Measurements from ENCODE around the gene NDUFS7.

Gene NDUFS7

DNA sequence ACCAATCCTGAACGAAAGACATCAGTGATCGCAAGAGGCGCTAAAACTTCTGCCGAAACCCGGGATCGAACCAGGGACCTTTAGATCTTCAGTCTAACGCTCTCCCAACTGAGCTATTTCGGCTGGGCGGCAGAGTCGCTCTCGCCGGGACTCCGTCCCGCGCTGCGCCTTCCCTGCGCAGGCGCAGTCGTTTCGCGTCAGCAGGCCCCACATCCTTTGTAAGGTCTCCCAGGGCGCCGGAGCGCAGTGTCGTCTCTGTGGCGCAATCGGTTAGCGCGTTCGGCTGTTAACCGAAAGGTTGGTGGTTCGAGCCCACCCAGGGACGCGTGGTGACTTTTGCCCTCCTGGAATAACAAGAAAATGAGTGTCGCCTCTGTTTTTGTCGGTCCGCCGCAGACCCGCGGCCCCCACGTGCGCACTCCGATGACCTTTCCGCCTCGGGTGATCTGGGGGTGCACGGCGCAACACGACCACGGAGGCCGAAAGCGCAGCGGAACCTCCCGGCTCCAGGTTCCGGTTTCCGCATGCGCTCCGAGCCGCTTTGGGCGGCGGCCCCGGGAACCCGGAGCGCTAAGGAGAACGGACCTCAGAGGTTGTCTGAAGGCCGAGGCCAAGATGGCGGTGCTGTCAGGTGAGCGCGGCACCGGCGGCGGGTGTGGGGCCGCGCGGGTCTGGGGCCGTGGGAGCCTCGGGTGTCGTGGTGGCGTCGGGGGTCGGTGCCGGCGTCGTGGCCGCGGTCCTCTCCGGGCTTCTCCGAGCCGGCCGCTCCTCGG is at the start of gene NDUFS7:
Gene NDUFS7, plus strand, starts transcription at position 596 of the 773 bp plus-strand sequence. Its CDS starts 20 bp downstream, at position 616.
- DNase-seq, result peak; percentile 88

DNA sequence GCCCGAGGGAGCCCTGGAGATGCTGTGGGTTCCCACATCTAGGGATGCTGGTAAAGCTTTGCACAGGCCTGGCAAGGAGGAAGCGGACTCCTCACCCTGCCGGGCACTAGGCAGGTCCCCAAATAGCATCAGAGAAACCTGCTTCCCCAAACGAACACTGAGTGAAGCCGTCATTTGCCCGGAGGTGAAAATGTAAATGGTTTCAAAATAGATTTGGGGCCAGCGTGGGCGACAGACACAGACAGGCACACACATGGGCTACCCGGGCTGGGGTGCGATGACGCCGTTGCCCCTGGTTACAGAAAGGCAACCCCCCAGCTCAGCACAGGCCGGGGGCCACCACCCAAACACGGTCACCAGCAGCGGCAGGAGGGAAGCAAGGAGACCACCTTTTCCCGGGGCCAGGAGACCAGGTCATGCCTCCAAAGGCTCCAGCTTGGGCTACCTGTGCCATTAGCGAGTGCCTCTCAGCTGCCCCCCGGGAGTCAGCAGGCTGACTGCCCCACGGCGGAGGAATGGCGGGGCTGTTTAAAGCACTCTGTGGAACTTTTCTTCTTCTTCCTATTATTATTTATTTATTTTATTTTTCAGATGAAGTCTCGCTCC is 47.5 kb upstream of the NDUFS7 start:
- DNase-seq, result no peak

- DNase-seq, result no peak
Measured at GRCh38 chr19:1340681-1341469, 42.8 kb upstream of the NDUFS7 start.

DNA sequence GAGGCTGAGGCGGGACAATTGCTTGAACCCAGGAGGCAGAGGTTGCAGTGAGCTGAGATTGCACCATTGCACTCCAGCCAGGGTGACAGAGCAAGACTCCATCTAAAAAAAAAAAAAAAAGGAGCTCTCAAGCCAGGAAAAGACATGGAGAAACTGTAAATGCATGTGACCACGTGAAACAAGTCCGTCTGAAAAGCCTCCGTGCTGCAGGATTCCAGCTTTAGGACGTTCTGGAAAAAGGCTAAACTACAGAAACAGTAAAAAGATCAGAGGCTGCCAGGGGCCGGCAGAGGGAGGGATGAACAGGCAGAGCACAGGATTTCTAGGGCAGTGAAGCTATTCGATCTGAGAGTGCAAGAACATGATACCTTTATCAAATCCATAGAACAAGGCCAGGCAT is 40.7 kb upstream of the NDUFS7 start:
- DNase-seq, result no peak

- no peak for DNase-seq
Measured at GRCh38 chr19:1349211-1349610, 34.5 kb upstream of the NDUFS7 start.

GRCh38 chr19:1350867-1351266 is 32.8 kb upstream of the NDUFS7 start:
- no peak for DNase-seq

GRCh38 chr19:1351381-1351851 is 32.3 kb upstream of the NDUFS7 start:
- DNase-seq, result no peak

DNA sequence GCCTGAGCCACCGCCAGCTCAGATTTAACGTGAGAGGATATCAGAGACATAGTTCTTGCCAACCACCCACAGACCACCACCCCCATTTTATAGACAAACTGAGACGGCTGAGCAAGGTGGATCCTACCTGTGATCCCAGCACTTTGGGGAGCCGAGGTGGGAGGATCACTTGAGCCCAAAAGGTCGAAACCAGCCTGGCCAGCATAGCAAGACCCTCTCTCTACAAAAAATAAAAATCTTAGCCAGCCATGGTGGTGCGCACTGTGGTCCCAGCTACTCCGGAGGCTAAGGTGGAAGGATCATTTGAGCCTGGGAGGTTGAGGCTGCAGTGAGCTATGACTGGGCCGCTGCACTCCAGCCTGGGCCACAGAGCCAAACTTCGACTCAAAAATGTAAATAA is 30.6 kb upstream of the NDUFS7 start:
- DNase-seq, result no peak

GRCh38 chr19:1354970-1355567 is 28.6 kb upstream of the NDUFS7 start:
- DNase-seq, result no peak

DNA sequence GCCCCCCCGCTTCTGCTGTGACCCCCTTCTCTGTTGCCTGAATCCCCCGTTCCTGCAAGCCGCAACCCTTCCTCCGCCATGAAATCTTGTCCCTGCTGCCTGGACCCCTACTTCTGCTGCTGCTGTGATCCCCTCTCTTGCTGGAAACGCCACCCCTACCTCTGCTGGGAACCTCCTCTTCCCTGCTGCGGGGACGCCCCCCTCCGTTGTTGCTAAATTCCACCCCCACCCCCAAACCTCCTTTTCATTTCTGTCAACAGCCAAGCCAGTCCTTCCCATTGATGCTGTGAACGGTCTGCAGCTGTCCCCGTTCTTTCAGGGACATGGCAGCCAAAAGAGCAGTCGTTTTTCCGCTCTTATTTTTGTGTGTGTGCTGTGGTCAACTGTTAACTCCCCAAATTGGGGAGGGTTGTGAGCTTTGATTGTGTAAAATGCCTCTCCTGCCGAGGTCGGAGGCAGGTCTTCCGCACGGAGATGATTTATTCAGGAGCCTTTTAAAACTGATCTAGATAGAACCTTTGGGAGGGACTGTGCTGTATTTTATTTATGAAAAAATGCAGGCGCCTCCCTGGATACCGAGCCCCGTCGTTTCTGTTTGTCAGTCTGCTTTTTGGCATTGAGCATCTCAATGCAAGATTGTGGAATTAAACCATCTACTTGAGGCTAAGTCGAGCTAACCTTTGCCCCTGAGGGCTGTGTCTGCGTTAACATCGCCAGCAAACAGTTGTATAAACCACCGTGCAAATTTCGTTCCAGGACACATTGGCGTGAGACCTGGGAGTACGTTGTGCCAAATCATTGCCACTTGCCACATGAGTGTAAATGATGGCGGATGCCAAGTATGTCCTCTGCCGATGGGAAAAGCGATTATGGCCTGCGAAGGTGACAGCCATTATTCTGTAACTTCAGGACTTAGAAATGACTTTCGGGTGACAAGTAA is 27.9 kb upstream of the NDUFS7 start:
- no peak for DNase-seq

- no peak for DNase-seq
Measured at GRCh38 chr19:1356508-1356865, 27.2 kb upstream of the NDUFS7 start.

DNA sequence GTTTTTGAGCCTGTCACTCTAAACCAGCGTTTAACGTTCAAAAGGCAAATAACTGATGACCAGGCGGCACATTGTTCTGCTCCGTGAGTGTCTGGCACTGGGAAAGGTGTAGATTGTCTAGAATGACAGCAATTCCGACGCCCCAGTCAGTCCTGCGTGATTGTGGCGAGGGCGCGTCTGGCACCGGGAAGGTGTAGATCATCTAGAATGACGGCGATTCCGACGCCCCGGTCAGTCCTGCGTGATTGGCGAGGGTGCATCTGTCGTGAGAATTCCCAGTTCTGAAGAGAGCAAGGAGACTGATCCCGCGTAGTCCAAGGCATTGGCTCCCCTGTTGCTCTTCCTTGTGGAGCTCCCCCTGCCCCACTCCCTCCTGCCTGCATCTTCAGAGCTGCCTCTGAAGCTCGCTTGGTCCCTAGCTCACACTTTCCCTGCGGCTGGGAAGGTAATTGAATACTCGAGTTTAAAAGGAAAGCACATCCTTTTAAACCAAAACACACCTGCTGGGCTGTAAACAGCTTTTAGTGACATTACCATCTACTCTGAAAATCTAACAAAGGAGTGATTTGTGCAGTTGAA is 26.1 kb upstream of the NDUFS7 start:
- DNase-seq, result no peak

DNA sequence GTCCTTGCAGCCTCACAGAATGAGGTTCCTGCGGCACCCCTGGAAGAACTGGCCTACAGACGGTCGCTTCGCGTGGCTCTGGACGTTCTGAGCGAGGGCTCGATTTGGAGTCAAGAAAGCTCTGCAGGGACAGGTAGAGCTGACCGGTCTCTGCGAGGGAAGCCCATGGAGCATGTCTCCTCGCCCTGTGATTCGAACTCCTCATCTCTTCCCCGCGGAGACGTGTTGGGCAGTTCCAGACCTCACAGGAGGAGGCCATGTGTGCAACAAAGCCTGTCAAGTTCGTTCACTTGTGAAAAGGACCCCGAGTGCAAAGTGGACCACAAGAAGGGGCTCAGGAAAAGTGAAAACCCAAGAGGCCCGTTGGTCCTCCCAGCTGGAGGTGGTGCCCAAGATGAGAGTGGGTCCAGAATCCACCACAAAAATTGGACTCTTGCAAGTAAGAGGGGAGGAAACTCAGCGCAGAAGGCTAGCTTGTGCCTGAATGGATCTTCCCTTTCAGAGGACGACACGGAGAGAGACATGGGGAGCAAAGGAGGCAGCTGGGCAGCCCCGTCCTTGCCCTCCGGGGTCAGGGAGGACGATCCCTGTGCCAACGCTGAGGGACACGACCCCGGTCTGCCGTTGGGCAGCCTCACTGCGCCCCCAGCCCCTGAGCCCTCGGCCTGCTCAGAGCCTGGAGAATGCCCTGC is 23.4 kb upstream of the NDUFS7 start:
- no peak for DNase-seq

DNA sequence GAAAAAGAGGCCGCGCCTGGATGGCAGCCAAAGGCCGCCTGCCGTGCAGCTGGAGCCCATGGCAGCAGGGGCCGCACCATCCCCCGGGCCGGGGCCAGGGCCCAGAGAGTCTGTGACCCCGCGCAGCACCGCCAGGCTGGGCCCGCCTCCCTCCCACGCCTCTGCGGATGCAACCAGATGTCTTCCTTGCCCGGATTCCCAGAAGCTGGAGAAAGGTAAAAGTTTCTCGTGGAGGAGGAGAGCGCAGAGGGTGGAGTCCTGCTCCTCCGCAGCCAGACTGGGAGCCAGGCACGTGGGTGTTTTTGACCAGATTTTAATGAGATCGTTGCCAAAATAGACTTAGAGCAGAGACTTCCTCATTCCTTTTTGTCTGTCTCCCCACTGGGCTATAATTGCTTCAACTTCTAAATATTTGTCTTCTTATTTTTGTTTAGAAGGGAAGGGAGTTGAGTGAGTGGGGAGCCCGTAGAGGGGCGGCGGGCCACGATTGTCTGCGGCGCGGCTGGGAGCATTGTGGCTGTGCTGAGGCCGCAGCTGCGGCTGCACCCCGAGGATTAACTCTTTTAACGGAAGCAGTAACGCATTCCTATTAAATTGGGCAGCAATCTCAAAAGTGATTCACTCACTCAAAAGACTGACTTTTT is 22.8 kb upstream of the NDUFS7 start:
- DNase-seq, result peak; percentile 66

GRCh38 chr19:1361601-1362386 is 21.9 kb upstream of the NDUFS7 start:
- peak; percentile 82 for DNase-seq

DNA sequence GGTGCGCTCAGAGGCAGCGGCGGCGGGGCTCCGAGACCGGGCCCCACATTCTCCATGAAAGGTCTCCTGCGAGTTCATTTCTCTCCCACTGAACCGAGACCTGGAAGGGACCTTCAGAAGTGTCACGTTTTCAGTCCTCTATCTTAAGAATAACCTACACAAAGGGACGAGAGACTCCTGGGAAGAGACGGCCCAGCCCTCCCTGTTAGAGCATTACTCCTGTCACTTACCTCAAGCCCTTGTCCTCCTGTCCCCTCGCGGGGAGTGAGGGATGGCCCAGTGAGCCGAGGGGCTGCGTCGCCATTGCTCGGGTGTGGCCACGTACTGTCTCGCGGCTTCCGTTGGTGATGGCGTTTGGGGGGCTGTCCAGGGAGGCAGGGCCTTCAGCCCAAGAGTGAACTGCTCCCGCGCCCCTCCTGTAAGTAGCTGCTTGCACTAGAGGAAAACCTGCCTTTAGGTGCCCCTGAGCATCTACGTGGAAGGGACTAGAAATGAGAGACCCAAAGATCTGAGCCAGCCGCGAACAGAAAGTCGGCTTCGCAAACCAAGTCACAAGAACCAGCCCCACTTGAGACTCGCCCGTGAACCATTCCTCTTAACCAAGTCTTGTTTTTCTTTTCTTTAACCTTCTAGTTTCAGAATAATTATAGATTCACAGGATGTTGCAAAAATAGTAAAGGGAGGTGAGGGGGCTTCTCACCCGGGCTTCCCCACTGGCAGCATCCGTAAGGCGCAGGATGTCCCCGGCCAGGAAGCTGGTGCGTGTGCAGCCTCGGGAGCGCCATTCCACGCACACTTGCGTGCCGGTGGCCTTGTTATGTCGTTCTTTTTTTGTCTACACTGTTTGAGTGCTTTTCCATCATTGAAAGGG is 21.1 kb upstream of the NDUFS7 start:
- DNase-seq, result no peak

GRCh38 chr19:1363599-1363998 is 20.1 kb upstream of the NDUFS7 start:
- DNase-seq, result no peak

GRCh38 chr19:1364070-1364704 is 19.5 kb upstream of the NDUFS7 start:
- no peak for DNase-seq
